ENCODE results near the gene HSFX4. TPM values are rescaled to one million over a fixed set of nuclear protein-coding genes. Genes with fewer than 3 reads are reported as not detected.

HSFX4 gene
- total RNA-seq, 2 donors from 2014 or later = not detected

Other genes with a start within 250 kb of the HSFX4 start
- gene MAGEA11, start 217.5 kb upstream of the HSFX4 start, total RNA-seq = not detected
- gene HSFX1, start 155.5 kb upstream of the HSFX4 start, total RNA-seq = 1 to 10 TPM; 1.0 to 1.4 TPM
- not detected for gene MAGEA9, start 147.6 kb upstream of the HSFX4 start, total RNA-seq
- not detected for gene MAGEA8, start 48.4 kb upstream of the HSFX4 start, total RNA-seq
- gene EOLA2, start 8.9 kb downstream of the HSFX4 start, total RNA-seq = 10 to 100 TPM; 21.5 to 23.0 TPM